Measurements from ENCODE around the gene SETD4. TPM values are rescaled to one million over a fixed set of nuclear protein-coding genes. Genes with fewer than 3 reads are reported as not detected.

SETD4 gene
- total RNA-seq, 1 experiment from 2014 or later: 15.6 TPM

DNA sequence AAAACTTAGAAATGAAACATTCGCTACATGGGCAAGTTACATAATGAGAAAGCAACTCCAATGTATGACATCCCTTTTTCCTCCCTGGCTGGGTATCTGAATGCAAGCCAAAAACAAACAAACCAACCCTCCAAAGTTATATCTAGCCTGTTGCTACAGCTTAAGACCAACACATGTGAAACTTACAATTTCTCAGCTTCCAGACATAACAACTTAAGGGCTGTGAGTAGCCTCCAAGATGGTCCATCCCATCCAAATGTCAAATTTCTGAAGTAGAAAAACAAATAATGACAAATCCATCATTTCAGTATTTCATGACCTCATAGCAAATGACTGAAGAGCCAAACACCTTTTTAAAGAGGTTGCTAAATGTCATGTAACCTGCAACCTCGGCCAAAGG lies 19.9 kb downstream of the SETD4 start:
- Histone ChIP-seq H3K27me3 (ENCODE audit: control insufficient read depth, insufficient read depth, low read length) (no peaks in the 10 kb centered on the region), H3K36me3 (ENCODE audit: control insufficient read depth, insufficient read depth, low read length) (peaks cover 5% of the 10 kb centered on the region), H3K4me3 (ENCODE audit: low read depth in 2 of 2, low read length in 2 of 2) (no peak overlapping the region), H3K9me3 (ENCODE audit: control insufficient read depth, insufficient read depth, low read depth, low read length) (no peaks in the 10 kb centered on the region), H3K27ac (ENCODE audit: low read length) (no peak overlapping the region), H3K4me1 (ENCODE audit: control insufficient read depth, insufficient read depth, low read length) (no peaks in the 10 kb centered on the region)
- ATAC-seq (no peak), DNase-seq (ENCODE audit: low read depth, low spot score) (no peak)
- in situ Hi-C loops (cut with HindIII; ENCODE audit: low pct_unique_long_range_greater_than_20kb, low sequenced_read_pairs) (no loop called here), intact Hi-C loops (cut with micrococcal nuclease; ENCODE audit: unreplicated experiment) (no loop called here)
- POLR2A ChIA-PET: interaction anchor here (0.6 kb wide), 1 partner anchor 1912 kb away, joined by 5 read pairs; no protein-coding TSS in a partner anchor
- CTCF ChIA-PET: no interaction called here
- TF ChIP-seq, protein P1, sequence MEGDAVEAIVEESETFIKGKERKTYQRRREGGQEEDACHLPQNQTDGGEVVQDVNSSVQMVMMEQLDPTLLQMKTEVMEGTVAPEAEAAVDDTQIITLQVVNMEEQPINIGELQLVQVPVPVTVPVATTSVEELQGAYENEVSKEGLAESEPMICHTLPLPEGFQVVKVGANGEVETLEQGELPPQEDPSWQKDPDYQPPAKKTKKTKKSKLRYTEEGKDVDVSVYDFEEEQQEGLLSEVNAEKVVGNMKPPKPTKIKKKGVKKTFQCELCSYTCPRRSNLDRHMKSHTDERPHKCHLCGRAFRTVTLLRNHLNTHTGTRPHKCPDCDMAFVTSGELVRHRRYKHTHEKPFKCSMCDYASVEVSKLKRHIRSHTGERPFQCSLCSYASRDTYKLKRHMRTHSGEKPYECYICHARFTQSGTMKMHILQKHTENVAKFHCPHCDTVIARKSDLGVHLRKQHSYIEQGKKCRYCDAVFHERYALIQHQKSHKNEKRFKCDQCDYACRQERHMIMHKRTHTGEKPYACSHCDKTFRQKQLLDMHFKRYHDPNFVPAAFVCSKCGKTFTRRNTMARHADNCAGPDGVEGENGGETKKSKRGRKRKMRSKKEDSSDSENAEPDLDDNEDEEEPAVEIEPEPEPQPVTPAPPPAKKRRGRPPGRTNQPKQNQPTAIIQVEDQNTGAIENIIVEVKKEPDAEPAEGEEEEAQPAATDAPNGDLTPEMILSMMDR (IDR thresholded peaks at IDR 0.05): no peak
- no peak for TF ChIP-seq POLR2AphosphoS5 (IDR thresholded peaks at IDR 0.05; ENCODE audit: low read depth, low read length)
- TF ChIP-seq, protein P2, sequence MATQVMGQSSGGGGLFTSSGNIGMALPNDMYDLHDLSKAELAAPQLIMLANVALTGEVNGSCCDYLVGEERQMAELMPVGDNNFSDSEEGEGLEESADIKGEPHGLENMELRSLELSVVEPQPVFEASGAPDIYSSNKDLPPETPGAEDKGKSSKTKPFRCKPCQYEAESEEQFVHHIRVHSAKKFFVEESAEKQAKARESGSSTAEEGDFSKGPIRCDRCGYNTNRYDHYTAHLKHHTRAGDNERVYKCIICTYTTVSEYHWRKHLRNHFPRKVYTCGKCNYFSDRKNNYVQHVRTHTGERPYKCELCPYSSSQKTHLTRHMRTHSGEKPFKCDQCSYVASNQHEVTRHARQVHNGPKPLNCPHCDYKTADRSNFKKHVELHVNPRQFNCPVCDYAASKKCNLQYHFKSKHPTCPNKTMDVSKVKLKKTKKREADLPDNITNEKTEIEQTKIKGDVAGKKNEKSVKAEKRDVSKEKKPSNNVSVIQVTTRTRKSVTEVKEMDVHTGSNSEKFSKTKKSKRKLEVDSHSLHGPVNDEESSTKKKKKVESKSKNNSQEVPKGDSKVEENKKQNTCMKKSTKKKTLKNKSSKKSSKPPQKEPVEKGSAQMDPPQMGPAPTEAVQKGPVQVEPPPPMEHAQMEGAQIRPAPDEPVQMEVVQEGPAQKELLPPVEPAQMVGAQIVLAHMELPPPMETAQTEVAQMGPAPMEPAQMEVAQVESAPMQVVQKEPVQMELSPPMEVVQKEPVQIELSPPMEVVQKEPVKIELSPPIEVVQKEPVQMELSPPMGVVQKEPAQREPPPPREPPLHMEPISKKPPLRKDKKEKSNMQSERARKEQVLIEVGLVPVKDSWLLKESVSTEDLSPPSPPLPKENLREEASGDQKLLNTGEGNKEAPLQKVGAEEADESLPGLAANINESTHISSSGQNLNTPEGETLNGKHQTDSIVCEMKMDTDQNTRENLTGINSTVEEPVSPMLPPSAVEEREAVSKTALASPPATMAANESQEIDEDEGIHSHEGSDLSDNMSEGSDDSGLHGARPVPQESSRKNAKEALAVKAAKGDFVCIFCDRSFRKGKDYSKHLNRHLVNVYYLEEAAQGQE (IDR thresholded peaks at IDR 0.05; ENCODE audit: insufficient read depth in 1 of 2, low read depth in 2 of 2, low read length in 1 of 2): no peak
- TF ChIP-seq TCF7L2 (IDR thresholded peaks at IDR 0.05; ENCODE audit: low read depth, low read length): no peak
- no peak for TF ChIP-seq SIN3A (IDR thresholded peaks at IDR 0.05; ENCODE audit: borderline replicate concordance, insufficient read depth, low read depth, low read length)
- BruUV-seq (replicated peaks): no TSS peak

DNA sequence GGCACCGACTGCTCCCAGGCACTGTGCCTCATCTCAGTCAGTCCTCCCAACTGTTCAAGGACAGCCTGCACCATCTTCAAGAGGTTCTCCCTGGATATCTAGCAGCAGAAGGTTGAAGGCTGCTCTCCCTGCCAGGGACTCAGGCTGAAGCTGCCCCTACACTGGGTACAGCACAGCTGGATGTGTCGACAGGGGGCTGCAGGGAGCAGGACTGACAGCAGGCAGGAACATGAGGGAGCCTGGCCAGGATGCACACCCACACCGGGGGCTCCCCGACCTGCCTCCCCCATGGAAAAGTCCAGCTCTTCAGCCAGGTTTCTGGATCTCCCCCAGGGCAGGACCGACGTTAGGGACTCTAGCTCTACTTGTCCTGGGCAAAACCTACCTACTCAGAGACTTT lies 20.5 kb downstream of the SETD4 start:
- no TSS peak for BruUV-seq (replicated peaks)
- intact Hi-C loops (cut with micrococcal nuclease; ENCODE audit: unreplicated experiment): no loop called here
- ATAC-seq (no peak), DNase-seq (ENCODE audit: low read depth, low spot score) (no peak)
- Histone ChIP-seq H3K4me3 (ENCODE audit: low read depth in 2 of 2, low read length in 2 of 2) (no peak overlapping the region), H3K4me1 (ENCODE audit: control insufficient read depth, insufficient read depth, low read length) (no peaks in the 10 kb centered on the region), H3K9me3 (ENCODE audit: control insufficient read depth, insufficient read depth, low read depth, low read length) (no peaks in the 10 kb centered on the region), H3K27ac (ENCODE audit: low read length) (no peak overlapping the region), H3K27me3 (ENCODE audit: control insufficient read depth, insufficient read depth, low read length) (no peaks in the 10 kb centered on the region), H3K36me3 (ENCODE audit: control insufficient read depth, insufficient read depth, low read length) (peaks cover 5% of the 10 kb centered on the region)
- in situ Hi-C loops (cut with HindIII; ENCODE audit: low pct_unique_long_range_greater_than_20kb, low sequenced_read_pairs): no loop called here
- TF ChIP-seq, protein P2 (IDR thresholded peaks at IDR 0.05; ENCODE audit: insufficient read depth in 1 of 2, low read depth in 2 of 2, low read length in 1 of 2): no peak
- POLR2A ChIA-PET: no interaction called here
- CTCF ChIA-PET: no interaction called here
